Fibroblast of skin of left quadriceps (primary cell): ENCODE measurements around the gene TFF1.

Experiments used
- DNase-seq, 2 experiments: peaks; one replicate each; pipeline ENCODE4 v3.0.0-alpha.2; 2013; ENCODE audit warnings: low read depth in 2 of 2

Gene TFF1

DNA sequence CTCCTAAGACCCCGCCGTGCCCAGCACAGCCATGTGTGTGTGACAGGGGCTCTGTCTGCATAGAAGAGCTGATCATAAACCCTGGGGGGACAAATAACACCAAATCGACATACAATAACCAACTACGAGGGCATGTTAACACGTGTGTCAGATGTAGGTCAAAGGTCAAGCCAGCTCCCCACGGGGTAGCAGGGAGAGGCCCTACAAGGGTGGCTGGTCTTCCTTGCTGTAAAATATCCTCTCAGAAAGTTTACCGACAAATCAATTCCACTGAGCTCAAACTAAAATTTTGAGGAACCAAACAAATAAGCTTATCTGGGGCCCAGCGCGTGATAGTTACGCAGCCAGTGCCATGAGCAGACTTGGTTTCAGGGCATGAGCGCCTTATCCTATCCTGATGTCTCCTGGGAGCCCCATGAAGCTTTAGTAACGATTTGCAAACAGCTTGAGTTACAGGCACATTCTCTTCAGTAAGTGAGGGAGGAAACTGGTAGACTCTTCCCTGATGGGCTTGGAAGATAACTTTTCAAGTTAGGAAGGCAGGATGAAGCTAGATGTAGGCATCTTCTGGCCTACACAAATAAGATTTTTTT, 32.2 kb upstream of the TFF1 start:
- DNase-seq = no peak

DNA sequence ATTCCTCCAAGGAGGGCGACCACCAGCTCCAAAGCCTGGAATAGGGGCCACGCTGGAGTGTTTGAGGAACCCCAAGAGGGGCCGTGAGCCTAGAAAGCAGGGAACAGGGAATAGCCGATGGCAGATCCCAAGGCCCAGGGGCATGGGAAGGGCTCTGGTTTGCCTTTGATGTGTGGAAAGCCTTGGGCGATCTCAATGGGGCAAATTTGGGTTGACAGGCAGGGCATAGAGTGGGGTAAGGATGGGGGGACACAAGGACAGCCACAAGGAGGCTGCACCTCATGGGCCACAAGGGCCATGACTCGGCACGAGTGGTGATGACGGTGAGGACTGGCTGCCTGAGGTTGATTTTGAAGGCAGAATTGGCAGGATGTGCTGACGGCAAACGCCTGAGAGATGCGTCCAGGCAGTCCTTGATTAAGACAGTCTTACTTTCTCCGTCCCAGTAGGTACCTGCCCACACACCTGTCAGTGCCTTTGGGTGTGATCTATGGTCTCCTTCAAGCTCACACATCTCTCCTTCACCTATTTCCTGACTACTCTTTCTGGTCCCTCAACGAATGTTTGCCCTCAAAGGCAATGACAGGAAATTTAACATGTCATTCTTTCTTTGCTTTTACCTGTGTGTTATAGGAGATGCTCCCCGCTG, 31.5 kb upstream of the TFF1 start:
- no peak for DNase-seq

DNA sequence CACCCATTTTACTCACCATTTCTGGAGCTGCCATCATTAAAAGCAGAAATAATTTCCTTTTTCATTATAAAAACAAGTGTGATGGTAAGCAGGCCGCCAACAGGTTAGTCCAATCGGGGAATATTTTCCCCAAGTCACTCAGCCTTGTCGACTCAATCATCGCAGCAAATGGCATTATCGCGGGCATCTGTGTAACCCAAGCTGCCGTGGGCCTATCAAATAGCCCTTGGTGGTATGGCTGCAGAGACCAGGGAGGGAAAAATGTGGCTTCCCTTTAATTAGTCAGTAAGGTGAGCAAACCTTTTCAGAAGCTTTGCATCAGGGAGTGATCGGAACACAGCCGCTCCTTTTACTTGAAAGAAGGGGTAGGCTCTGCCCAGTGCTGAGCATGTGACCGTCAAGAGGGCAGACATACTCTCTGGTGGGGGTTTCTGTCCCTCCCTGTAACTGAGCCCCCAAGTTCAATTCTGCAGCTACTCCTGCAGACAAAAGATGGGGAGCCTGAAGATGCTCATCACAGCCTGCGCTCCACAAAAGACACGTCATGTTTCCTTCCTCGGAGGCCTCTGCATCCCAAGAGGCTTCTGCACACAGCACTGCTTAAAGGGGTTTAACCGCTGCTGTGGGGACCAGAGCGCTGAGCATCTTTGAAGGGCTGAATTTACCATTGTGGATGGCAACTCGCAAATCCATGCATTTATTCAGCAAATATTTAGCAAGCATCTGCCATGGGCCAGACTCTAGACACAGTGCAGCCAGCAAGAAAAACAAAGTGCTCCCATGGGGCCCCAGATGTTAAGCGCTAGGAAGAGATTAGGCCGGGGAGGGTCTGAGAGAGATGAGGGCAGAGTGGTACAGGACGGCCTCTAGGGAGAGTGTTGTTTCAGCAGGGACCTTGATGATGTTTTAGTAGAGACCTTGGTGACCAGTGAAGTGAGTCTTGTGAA, 30.7 kb upstream of the TFF1 start:
- DNase-seq = no peak

DNA sequence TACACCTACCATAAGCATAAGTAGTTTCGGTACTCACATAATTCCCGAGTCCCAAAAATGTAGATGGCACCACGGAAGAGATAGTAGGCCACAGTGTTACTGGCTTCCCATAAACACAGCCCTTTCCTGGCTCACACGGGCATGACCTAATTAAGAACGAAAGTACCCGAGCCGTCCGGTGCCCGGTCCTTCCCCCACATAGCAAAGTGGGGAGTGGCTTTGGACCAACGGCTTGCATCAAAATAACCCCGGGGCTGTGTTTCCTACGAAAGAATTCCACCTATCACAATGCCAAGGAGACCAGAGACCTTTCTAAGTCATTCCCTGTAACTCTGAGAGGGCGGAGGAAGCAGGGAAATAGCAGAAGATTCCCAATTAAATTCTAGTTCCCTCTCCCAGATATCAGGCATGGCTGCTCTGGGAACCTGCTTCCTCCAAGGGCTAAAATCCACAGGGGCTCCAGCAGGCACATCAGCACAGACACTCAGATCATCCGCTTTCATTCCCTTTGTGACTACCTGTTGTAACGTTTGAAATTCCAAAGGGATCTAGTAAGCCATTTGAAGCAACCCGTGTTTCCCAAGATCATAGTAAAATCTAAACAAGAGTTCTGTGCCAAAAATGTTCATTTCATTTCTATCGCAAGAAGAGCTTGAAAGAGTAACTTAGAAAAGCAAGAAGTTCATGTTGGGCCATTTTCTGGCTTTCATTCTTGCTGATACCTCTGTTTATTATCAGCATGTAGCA, 29.7 kb upstream of the TFF1 start, which contains the start of gene TMPRSS3:
TMPRSS3 (minus strand) TSS at position 148 of the 747 bp plus-strand sequence. CDS start 635 bp downstream, outside the sequence.
- no peak for DNase-seq

DNA sequence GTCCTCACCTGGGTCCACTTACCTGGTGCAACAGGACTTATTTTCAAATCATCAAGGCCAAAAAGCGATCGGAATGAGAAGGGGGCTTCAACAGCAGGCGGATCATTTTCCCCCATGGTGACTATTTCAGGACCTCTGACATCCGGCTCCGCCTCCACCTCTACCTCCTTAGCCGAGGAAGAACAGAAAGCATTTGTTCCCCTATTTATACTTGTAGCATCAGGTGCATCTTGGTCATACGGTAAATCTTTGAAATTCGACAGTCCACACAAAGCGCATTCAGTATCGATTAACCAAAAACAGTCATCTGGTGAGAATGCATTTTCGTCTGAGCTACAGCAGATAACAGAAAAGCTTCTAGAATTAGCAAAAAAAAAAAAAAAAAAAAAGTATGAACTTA, 29.0 kb upstream of the TFF1 start:
- no peak for DNase-seq

DNA sequence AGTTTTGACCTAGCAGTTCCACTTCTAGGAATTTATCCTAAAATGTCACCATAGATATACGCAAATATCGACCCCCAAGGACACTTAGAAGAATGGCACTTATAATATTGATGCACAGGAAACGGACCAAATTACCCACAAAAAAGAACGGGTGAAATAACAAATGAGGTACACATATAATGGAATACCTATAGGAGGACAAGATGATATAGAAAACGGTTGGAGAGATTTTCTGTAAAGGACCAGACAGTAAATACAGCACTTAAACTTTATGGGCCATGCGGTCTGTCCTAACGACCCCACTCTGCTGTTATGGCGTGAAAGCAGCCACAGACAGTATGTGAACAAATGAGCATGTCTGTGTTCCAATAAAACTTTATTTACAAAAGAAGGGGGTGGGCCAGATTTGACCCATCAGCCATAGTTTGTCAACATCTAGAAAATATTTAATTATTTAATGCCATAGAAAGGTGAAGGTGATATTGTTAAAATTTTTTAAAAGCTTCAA, 27.2 kb upstream of the TFF1 start:
- no peak for DNase-seq

DNA sequence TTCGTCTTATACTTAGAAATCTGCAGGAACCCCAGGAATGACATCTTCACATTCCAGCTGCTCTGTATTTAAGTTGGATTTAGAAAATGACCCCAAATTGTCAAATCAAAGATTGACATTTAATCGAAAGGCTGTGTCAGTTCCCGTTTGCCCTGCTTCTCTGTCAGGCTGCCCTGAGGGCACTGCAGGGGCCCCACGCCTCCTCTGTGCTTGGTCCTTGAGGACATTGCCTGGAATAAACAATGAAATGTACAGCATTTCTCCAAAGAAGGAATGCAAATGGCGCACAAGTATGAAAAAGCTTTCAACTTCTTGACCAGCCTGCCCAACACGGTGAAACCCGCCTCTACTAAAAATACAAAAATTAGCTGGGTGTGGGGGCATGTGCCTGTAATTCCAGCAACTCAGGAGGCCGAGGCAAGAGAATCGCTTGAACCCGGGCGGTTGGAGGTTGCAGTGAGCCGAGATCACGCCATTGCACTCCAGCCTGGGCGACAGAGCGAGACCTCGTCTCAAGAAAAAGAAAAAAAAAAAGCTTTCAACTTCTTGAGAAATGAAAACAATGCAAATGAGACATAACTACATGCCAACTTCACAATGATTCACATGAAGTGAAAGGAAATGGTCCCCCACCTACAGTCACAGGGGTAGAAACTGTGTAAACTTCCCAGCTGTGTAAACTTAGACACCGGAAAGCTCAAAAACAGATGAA, 26.6 kb upstream of the TFF1 start:
- no peak for DNase-seq

DNA sequence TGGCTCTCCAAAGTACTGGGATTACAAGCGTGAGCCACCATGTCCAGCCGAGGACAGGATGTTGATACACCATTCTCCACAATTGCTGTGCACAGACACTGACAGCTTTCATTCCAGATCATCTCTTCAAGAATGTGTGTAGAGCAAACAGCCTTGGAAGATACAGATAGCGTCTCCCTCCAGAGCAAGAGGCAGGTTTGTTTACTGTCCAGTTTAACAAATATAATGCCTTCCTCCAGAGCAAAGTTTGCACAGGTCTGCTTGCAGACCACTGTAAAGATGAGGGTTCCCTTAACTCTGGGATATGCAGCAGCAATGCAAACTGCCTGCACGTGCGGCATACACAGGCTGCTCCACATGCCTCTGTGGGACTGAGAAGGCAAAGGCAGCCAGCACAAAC, 25.0 kb upstream of the TFF1 start:
- DNase-seq = no peak

DNA sequence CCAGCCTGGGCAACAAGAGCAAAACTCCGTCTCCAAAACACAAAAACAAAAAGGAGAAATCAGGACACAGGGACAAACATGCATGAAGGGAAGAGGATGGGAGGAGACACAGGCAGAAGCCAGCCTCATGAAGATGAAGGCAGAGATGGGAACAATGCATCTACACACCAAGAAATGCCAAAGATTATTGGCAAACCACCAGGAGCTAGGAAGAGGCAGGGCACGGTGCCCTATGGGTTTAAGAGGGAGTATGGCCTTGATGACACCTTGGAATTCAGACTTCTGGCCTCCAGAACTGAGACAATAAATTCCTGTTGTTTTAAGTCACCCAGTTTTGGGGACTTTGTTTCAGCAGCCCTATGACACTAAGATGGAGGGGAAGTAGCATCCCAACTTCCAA, 24.4 kb upstream of the TFF1 start:
- no peak for DNase-seq

DNA sequence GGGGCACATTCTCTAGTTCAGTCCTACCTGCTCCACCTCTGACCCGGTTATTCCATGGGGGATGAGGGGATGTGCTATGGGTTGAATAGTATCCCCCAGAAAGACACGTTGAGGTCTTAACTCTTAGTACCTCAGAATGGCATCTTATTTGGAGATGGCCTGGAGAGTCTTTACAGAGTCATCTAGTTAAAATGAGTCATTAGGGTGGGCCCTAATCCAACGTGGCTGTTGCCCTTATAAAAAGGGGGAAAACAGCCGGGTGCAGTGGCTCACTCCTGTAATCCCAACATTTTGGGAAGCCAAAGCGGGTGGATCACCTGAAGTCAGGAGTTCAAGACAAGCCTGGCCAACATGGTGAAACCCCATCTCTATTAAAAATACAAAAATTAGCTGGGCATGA, 23.9 kb upstream of the TFF1 start:
- DNase-seq = no peak

DNA sequence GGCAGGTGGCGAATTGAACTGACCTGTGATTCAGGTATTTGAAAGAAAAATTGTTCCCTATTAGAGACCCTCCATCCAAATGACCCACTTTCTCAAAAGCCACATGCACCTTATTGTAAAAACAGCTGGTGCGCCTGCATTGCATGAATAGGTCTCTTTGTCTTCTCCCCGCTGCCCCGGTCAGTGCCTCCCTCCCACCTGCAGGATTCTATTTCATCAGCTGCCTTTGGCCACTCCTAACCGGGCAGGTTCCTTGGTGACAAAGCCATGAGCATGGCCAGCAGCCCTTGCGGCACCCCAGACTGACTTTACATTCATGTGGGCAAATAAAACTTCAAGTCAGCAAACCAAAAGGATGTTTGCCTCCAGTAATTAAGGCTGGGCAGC, 23.1 kb upstream of the TFF1 start:
- DNase-seq = no peak

DNA sequence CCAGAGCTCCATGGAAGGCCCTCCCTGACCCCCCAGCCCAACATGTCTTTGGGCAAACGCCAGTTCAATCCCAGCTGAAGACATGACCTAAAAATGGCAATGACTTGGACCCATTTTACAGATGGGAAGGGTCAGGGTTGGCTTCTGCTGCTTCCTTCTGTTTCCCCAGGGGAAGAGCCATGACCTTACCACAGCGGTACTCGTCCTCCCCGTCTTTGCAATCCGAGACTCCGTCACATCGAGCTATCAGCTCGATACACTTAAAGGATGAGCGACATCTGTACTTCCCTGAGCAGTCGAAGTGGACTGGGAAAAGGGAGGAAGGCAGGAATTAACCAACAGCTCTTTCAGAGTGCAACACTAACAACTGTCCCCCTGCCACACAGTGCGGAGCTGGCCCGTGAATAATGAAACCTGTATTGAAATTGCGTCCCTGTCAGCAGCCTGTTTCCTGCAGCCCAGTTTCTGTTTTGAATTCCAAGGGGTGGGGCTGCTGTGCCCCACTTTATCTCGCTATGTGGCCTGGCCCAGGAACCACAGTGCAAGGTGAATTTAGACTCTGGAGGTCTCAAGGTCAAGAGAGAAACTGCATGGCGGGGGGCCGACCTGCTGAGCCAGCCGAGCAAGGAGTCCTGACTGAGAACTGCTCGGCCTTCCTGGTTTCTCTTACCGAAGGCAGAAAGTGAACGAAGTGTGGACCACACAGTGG, 22.6 kb upstream of the TFF1 start:
- no peak for DNase-seq

DNA sequence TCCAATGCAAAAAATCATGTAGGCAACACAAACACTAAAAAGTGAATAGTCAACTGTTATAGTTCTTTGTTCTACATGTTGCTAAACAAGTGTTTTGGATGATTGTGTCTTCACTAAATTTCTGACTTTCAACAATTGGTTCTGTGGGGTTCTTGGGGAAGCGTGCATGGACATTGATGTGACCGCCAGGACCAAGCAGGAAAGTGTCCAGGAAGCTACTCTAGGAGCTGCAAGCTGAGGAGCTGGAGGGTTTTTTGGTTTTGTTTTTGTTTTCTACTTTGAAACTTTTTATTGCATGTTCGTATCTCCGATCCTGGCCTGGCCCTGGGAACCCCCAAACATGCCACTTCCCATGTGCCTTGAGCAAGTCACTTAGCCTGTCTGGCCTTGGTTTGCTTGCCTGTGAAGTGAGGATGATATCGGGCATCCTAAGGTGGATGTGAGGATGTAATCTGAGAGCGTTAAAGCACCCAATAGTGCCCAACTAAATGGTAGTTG, 21.6 kb upstream of the TFF1 start:
- DNase-seq = no peak

DNA sequence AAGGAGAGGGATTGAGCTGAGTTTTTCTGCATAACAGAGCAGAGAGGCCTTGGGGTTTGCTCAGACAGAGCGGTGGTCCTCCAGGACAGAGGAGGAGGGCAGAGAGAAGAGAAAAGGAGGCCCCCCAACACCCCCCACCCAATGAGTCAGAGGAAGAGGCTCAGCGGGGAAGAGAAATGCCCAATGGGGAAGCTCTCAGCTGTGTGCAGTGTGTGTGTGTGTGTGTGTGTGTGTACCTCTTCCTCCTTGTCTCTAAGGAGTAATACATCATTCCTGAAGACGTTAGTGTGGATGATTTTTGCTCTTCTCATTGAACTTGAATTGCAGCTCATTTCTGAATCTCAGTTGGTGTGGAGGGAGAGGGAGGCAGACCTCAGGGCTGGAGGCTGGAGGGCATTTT, 20.8 kb upstream of the TFF1 start:
- DNase-seq = no peak

DNA sequence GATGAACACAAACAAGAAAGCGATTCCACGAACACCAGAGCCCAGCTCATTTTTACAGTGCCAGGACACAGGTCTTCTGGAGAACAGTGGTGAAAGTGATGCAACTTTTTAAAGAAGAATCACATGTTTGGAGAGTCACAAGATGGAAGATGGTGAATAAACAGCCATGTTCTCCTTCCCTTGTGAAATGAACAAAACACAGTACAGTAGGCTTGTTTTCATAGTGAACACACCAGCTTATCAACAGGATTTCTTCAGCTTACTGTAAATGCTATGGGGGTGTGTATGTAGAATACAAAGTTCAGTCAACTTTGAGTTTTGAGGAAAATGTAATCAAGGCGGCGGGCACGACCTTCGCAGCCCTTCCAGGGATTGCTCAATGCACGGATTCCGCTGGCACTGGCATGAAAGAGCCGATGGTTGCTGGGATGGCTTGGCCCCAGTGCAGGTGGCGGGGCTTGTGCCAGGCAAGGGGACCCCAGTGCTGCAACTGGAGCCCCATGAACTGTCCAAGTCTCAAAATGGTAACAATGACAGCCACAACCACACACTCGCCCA, 19.8 kb upstream of the TFF1 start:
- no peak for DNase-seq

DNA sequence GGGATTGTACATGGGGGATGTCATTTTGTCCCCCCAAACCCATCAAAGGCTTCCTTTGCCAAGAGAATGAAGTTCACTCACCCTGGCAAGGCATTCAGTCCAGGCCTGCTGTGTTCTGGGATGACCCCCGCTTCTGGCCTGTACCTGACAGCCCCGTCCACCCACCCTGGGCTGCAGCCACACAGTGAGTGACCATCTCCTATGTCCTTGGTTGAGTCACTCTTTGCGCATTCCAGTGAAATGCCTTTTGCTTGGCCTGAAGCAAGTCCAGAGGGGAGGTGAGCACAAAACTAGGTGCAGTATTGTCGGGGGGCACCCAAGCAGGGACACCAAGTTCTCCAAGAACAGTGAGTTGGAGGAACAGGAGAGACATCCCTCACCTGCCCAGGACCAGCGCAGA, 19.3 kb upstream of the TFF1 start:
- no peak for DNase-seq

DNA sequence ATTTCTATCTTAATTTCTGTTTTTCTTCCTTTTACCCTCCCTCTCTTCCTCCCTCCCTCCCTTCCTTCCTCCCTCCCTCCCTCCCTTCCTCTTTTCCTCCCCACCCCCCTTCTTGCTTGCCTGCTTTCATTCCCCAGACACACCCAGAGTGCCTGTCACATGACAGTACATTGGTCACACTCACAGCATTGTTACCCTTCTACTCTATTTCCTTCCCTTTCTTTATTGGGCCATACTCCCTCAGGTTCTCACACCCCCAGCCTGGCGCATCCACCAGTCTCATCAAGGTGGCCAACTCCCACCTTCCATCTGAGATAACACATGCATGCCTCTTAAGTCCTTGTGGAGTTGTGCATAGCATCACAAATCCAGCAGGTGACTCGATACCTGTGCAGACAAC, 18.7 kb upstream of the TFF1 start:
- no peak for DNase-seq

DNA sequence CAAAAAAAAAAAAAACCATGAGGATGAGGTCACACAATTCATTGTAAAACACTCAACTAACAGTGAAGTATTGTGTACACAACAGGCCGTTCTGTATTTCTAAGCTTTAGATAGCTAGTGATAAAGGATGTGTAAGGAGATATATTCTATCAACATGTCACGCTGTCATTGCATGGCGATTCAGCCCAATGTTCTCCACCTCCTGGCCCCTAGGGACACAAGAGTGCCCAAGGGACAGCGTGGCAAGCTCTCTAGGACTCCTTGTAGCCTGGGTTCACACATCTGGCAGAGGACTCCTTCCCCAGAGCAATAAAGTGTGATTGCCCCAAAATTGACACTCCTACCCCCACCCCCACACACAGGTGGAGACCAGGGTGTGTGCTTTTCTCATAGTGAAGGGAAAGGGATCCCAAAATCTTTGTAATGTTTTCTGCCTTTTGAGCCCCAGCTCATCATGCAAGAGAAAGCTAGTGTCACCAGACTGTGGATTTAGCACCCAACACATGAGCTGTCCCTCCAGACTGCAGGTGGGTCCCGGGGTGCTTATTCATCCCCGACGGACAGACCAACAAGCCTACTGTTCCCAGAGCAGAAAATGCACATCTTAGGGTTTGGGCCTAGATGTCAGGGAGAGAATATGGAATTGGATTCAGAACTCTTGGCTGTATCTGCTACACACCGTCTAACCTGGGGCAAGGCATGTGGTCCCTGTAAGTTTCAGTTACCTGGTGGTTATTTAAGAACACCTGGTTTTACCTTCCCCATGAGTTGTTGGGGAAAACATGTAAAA, 18.0 kb upstream of the TFF1 start:
- DNase-seq = no peak

DNA sequence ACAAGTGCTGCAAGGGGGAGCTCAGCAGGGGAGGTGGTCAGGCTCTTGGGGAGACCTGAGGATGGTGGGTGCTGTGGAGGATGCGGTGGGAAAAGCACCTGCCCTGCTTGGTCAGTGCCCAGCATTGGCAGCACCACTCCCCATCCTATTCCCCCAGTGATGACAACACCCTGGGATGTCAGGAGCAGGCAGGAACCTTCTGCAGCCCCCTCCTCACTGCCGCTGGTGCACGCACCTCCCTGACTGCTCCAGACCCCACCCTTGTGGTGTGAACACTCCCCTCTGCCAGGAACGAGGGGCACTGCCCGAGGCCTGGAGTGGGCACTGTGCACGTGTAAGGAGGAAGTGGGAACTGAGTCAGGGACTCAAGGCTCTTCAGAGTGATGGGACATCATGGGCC, 17.0 kb upstream of the TFF1 start:
- DNase-seq = no peak
